Suppressor macrophage (primary cell): ENCODE data around the gene KLHL36.
A peak's percentile ranks its signal among the peaks of the same experiment; 100 is the strongest.

Experiments used
- DNase-seq, 4 experiments: peaks; one replicate each; pipeline ENCODE4 v3.0.0-alpha.2; 2020 to 2022

KLHL36 gene

DNA sequence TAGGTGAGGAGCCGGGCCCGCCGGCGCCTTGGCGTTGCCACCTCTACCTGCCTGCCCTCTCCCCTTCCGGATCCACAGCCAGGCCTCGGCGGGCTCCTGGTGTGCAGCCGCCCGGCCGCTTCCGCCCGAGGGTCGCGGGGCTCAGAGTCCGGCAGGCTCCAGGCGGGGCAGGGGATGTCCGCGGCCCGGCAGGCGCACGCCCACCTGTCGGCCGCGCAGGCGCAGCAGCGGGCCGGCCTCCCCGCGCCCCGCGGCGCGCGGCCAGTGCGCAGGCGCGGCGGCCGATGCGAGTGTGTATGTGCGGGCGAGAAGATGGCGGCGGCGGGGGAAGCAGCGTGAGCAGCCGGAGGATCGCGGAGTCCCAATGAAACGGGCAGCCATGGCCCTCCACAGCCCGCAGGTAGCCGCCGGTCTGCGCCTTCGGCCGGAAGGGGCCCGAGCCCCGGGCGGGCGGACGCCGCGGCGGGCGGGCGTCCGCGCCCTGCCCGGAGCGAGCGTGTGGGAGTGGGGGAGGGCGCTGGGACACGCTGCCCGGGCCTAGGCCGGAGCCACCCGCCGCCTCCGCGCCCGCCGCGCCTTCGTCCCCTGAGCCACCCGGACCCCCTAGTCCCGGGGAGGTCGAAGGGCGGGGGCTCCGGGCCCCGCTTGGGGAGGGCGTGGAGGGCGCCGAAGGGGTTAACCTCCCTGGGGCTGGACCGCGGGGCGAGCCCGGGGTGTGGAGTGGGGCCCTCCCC is 51.6 kb downstream of the KLHL36 start, which contains the start of gene USP10:
TSS of gene USP10 (plus strand) at position 289 of the 734 bp plus-strand sequence. CDS start at position 380, 91 bp downstream.
- peak; percentile 91 to 97 (median 95) for DNase-seq

DNA sequence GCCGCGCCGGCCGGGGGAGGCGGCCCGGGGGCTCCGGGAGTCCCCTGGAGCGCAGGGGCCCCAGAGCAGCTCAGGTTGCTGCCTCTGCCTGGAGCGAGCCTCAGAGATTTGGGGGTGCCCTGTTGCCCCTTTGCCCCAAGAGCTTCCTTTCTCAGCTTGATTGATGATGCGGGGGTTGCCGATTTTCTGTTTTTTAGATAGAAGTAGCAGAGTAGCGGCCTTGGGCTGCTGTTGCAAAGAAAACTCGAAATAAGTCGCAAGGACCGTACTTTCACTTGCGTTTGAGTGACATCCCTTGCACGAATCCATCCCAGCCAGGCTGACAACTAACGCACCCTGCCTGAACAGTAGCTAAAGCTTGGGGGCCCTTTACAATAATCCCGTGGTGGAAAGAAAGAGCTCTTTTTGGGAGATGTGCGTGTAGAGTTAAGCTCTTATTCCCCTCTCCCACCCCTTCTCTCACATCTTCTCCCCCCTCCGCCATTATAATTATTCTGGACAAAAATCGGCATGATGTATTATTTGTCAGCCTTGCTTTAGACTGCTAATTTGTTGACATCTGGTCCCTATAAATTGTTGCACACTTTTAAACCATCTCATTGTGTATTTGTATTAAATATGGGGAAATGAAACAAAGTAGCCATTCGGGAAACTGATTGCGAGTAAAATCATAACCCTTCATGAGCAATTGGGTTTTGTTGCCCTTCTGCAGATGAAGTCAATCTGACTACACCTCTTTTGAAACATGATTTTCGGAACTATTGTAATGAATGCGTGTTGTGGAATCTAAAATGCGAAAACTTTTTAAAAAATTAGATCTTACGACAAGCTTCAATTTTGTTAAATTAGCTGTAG is 52.4 kb downstream of the KLHL36 start:
- DNase-seq = peak; percentile 13 to 40 (median 31)

DNA sequence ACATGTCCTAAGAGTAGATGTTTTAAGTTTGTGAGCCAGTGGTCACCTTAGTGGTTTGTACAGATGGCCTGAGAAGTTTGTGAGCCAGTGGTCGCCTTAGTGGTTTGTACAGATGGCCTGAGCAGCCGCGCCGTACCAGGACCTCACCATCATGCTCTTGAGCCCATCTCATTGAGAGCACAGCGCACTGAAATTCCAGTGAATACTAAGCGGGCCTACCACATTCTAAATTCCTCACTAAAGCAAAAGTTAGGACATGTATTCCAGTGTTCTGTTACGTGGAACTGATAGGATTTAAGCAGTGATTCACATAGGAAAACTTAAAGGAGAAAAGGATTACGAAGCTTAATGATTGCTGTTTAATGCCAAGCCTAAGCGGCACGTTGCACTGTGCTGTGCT is 55.4 kb downstream of the KLHL36 start:
- no peak for DNase-seq

DNA sequence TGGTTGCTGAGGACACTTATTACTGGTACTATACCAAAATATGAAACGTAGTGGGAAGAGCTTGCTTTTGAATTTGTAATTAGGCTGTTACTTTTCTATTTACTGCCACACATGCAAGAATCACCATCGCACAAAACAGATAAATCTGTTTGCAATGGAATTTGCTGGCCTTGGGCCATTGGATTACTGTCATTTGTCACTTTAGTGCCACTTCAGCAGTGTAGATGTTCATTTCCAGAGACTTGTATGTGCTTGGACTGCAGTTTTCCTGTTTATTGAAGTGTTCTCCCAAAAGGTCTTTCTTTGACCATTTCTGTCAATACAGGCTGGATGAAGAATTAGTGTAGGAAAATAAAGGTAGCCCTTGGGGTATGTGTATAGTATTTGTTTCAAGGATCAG is 55.9 kb downstream of the KLHL36 start:
- DNase-seq = no peak

DNA sequence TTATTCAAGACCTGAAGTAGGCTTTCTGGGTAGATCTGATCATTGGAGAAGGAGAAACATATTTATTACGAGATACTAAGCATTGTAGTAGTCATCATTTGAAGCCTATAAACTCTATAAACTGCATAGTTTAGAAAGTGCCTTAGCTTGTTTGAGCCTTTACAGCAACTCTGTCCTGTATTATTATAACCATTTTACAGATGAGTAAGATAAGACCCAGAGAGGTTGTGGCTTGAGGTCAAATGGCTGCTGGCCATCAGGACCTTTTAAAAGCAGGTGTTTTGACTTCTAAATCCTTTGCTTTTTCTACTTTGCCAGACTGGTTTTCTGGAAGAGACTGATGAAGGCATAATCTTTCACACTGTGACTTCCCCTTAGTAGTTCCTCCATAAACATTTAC is 58.5 kb downstream of the KLHL36 start:
- peak in 2 of 4 experiments; percentile 20 to 26 for DNase-seq

DNA sequence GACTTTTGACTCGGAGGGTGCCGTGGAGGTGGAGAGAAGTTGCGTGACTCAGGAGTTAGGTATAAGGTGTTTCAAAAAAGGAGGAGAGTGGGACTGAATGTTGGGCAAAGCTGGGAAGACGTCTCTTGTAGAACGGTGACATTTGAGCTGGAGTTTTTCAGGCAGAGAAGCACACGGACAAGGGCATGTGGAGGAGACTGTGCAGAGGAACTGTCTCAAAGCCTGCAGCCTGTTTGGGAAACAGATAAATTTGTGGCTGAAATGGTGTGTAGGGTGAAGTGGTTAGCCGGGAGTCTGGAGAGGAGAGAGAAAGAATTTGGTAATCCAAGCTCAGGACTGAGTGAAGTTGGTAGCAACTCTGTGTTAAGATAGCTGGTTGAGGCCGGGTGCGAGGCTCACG is 61.3 kb downstream of the KLHL36 start:
- no peak for DNase-seq

DNA sequence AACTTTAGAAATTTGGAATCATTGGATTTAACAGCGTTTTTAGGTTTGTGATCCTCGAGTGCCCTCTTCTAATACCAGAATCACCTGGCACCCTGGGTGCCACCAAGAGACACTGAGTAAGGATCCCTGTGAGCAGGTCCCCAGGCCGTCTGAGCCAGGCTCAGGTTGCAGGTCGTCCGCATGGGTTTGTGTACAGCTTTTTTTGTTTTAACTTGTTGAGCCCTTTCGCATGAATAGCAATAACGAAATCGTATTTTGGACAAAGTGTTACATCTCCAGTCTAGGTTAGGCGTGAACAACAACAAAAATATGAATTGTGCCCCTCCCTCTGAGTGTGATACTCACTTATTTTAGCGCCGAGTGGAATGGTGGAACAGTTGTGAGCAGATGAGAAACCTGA is 62.4 kb downstream of the KLHL36 start:
- DNase-seq = no peak
